Measurements from ENCODE around the gene NPW. TPM values are rescaled to one million over a fixed set of nuclear protein-coding genes. Genes with fewer than 3 reads are reported as not detected.

The NPW gene
- total and polyA plus RNA-seq, 7 donors, result 0.14 to 0.66 (median 0.43) TPM; not detected in 4

DNA sequence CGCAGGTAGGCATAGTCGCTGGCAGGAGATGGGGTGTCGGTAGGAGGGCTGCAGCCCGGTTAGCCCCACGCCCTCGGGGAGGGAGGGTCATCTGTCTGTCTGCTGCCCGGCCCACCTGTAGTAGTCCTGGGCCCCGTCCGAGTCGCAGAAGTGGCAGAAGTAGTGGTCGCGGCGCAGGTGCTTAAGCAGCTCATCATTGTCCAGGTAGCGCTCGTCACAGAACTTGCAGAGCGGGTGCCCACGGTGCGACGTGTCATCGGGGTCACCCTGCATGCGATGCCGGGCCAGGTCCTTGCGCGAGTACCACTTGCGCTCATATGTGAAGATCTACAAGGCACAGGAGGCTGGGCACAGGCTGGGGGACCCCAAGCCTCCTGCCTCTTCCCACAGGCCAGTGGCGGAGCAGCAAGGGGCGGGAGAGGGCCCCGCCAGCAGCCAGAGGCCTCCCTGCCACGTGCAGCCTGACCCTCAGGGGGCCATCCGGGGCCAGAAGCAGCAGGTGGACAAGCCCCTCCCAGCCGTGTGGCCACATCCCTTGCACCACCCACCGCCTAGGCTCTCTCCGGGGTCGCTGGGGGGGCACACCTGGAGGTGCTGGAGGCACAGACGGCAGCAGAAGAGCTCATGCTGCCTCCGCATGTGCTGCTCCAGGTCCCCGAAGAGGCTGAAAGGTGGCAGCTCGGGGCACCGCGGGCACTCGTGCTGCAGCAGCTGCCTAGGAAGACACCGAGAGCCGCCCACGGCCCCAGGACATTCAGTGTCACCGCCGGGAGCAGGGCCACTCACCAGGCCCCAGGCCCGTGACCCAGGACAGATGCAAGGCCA lies 17.0 kb upstream of the NPW start:
- ATAC-seq (no peak), DNase-seq (peak in 1 of 2 donors; percentile 54)
- peaks cover 5 to 62% of the 10 kb centered on the region in 2 donors for H3K36me3 ChIP-seq (ENCODE audit: insufficient read depth in 1 of 2, low read depth in 1 of 2)
- intact Hi-C loops (cut with DNase I), result no loop called here
- TF ChIP-seq, protein P1, sequence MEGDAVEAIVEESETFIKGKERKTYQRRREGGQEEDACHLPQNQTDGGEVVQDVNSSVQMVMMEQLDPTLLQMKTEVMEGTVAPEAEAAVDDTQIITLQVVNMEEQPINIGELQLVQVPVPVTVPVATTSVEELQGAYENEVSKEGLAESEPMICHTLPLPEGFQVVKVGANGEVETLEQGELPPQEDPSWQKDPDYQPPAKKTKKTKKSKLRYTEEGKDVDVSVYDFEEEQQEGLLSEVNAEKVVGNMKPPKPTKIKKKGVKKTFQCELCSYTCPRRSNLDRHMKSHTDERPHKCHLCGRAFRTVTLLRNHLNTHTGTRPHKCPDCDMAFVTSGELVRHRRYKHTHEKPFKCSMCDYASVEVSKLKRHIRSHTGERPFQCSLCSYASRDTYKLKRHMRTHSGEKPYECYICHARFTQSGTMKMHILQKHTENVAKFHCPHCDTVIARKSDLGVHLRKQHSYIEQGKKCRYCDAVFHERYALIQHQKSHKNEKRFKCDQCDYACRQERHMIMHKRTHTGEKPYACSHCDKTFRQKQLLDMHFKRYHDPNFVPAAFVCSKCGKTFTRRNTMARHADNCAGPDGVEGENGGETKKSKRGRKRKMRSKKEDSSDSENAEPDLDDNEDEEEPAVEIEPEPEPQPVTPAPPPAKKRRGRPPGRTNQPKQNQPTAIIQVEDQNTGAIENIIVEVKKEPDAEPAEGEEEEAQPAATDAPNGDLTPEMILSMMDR (IDR thresholded peaks at IDR 0.05), result no peak
- H3K27me3 ChIP-seq (ENCODE audit: insufficient read depth in 3 of 3, low read length in 2 of 3), result no peaks in the 10 kb centered on the region
- H3K4me1 ChIP-seq, result peaks cover 51% of the 10 kb centered on the region
- no peak overlapping the region for H3K27ac ChIP-seq
- 77 to 82% (median 80%) methylated on average over 46 to 47 of the region's 47 CpGs for WGBS, 3 donors
- no peak overlapping the region for H3K4me3 ChIP-seq
- no peaks in the 10 kb centered on the region for H3K9me3 ChIP-seq

- 58 to 65% (median 62%) methylated on average over 8 of the region's 8 CpGs for WGBS, 3 donors
- intact Hi-C loops (cut with DNase I), result no loop called here
- ATAC-seq, result no peak
- TF ChIP-seq, protein P1 (IDR thresholded peaks at IDR 0.05), result no peak
- no peaks in the 10 kb centered on the region for H3K9me3 ChIP-seq
- H3K27ac ChIP-seq, result no peak overlapping the region
- H3K36me3 ChIP-seq (ENCODE audit: insufficient read depth in 1 of 2, low read depth in 1 of 2), result peaks cover 5 to 65% of the 10 kb centered on the region in 2 donors
- peak in 1 of 2 donors; percentile 56 for DNase-seq
- H3K27me3 ChIP-seq (ENCODE audit: insufficient read depth in 3 of 3, low read length in 2 of 3), result no peaks in the 10 kb centered on the region
- H3K4me3 ChIP-seq, result peak overlapping the region; percentile 41
- peaks cover 51% of the 10 kb centered on the region for H3K4me1 ChIP-seq
These were observed 16.3 kb upstream of the NPW start for GRCh38 chr16:2003231-2003826.

- peak overlapping the region; percentile 81 for H3K27ac ChIP-seq
- H3K27me3 ChIP-seq (ENCODE audit: insufficient read depth in 3 of 3, low read length in 2 of 3), result no peaks in the 10 kb centered on the region
- H3K4me1 ChIP-seq, result peaks cover 54% of the 10 kb centered on the region
- ATAC-seq (peak; percentile 93 to 96 (median 95)), DNase-seq (peak; percentile 94 to 98)
- TF ChIP-seq, protein P1 (IDR thresholded peaks at IDR 0.05), result peak; percentile 97
- H3K36me3 ChIP-seq (ENCODE audit: insufficient read depth in 1 of 2, low read depth in 1 of 2), result peaks cover 5 to 58% of the 10 kb centered on the region in 2 donors
- H3K9me3 ChIP-seq, result no peaks in the 10 kb centered on the region
- 11 to 20% (median 13%) methylated on average over 35 to 36 of the region's 36 CpGs for WGBS, 3 donors
- intact Hi-C loops (cut with DNase I), result no loop called here
- H3K4me3 ChIP-seq, result peak overlapping the region; percentile 41
These were observed 15.6 kb upstream of the NPW start for GRCh38 chr16:2003827-2004641.

- DNase-seq (peak in 1 of 2 donors; percentile 61), ATAC-seq (no peak)
- TF ChIP-seq, protein P1 (IDR thresholded peaks at IDR 0.05), result no peak
- Histone ChIP-seq H3K9me3 (no peaks in the 10 kb centered on the region), H3K27me3 (ENCODE audit: insufficient read depth in 3 of 3, low read length in 2 of 3) (no peaks in the 10 kb centered on the region), H3K36me3 (ENCODE audit: insufficient read depth in 1 of 2, low read depth in 1 of 2) (peaks cover 0 to 49% of the 10 kb centered on the region in 2 donors), H3K4me3 (no peak overlapping the region), H3K27ac (peak overlapping the region; percentile 81), H3K4me1 (peaks cover 54% of the 10 kb centered on the region)
- WGBS, 3 donors, result 53 to 66% (median 57%) methylated on average over 30 to 34 of the region's 34 CpGs
- intact Hi-C loops (cut with DNase I), result no loop called here
These were observed 14.6 kb upstream of the NPW start for GRCh38 chr16:2004795-2005517.
